ENCODE data around the gene SLC16A6.
"Not testable (repeated sequence)": the region's sequence is repeated elsewhere in the genome, so short reads cannot be mapped to it uniquely, and the experiment has no call there.

Gene SLC16A6, protein sequence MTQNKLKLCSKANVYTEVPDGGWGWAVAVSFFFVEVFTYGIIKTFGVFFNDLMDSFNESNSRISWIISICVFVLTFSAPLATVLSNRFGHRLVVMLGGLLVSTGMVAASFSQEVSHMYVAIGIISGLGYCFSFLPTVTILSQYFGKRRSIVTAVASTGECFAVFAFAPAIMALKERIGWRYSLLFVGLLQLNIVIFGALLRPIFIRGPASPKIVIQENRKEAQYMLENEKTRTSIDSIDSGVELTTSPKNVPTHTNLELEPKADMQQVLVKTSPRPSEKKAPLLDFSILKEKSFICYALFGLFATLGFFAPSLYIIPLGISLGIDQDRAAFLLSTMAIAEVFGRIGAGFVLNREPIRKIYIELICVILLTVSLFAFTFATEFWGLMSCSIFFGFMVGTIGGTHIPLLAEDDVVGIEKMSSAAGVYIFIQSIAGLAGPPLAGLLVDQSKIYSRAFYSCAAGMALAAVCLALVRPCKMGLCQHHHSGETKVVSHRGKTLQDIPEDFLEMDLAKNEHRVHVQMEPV

GRCh38 chr17:68290955-68291835 lies at the start of gene SLC16A6, which contains the start of gene ARSG:
Gene SLC16A6, minus strand, starts transcription at chr17:68291127. Its CDS starts 12,807 bp downstream, at chr17:68278320.
Gene ARSG, plus strand, starts transcription at chr17:68291495. Its CDS starts 15,999 bp downstream, at chr17:68307494.
- DNase-seq = peak; percentile 43

- DNase-seq = no peak
Measured at GRCh38 chr17:68334393-68334792, 43.5 kb upstream of the SLC16A6 start.

- DNase-seq = not testable (repeated sequence)
Measured at GRCh38 chr17:68331932-68332331, 41.0 kb upstream of the SLC16A6 start.

GRCh38 chr17:68329331-68329730 lies 38.4 kb upstream of the SLC16A6 start:
- no peak for DNase-seq

DNA sequence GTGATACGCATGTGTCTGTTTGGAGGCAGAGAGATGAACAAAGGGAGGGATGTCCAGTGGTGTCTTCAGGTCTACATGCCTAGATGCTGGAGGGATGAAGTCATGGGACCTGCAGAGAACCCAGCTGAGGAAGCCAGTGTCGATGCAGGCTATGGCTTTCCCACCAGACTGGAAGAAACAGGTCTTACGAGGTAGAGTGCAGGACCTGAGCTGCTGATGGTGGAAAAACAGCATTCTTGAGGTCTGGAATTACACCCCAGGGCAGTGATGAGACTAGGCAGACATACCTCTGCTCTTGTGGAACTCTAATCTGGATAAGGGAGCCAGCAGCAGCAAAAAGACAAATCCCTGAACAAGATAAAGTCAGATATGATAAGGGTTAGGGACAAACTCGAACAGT lies 37.7 kb upstream of the SLC16A6 start:
- DNase-seq = no peak

DNA sequence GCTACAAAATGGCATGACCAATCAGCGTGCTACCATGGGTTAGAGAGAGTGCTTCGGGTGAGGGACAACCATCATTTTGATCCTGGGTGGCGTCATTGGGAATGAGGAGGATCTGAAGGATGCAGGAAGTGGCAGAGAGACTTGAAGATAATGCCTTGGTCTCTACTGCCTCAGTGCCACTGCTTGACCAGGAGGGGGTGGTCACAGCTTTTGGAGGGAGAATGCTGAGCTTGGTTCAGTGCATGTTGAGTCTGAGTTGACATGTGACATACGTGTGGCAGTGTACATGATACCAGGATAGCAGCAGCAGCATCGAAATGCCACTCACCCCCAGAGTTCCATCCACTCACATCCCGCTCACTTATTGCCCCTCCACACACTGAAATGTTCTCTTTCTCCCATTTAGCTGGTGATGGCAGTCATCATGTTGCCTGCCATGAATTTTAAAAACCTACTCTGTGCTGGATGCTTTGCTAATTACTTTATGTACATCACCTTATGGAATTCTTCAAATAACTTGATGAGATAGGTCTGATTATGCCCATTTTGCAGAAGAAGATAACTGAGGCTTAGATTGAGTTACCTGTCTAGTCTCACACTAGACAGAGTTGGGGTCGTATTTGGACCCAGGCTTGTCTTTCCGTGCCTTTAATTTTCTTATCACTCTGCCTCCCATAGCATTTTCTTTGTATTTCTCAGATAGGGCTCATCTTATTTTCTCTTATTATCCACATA lies 37.1 kb upstream of the SLC16A6 start:
- DNase-seq = no peak

DNA sequence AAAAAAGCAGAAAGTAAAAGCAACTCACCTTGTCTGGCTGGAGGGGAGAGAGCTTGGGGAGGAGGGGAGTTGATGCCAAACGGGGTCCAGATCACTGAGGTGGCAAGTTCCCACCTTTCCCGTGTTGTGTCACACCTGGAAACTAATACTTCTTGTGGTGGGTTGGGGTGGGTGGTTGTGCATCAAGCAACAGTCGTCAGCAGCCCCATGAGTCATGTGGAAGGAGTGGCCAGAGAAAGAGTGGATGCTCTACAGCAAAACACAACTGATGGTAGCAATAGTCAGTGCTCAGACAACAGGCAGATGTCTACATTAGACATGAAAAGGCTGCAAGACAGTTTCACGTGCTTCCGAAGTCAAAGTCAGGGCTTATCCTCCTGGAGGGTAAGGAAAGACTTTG lies 35.8 kb upstream of the SLC16A6 start:
- no peak for DNase-seq

GRCh38 chr17:68325961-68326360 lies 35.0 kb upstream of the SLC16A6 start:
- no peak for DNase-seq

- no peak for DNase-seq
Measured at GRCh38 chr17:68324654-68325336, 33.9 kb upstream of the SLC16A6 start.

- no peak for DNase-seq
Measured at GRCh38 chr17:68324114-68324513, 33.2 kb upstream of the SLC16A6 start.

- no peak for DNase-seq
Measured at GRCh38 chr17:68322630-68323029, 31.7 kb upstream of the SLC16A6 start.

GRCh38 chr17:68321556-68321954 lies 30.6 kb upstream of the SLC16A6 start:
- DNase-seq = no peak

DNA sequence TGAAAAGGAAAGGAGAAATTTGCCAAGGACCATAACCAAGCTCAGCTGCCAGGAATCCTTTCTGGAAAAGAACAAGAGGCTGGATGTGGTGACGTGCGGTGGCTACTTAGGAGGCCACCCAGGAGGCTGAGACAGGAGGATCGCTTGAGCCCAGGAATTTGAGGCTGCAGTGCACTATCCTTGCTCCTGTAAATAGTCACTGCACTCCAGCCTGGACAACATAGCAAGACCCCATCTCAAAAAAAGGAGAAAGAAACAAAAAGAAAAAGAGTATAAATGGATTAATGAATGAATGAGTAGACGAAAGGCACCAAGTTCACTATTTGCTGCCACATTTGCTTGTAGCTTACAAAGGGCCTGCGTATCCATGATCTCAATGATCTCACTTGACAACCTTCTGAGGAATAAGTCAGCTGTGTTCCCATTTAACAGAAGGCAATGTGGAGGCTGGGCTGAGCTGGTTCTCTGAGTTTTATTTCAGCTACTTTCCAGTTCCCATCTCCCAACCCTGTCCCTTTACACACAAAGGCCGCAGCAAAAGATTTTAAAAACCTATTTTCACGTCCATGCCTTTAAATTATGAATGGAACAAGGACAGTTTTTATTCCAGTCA lies 30.1 kb upstream of the SLC16A6 start:
- no peak for DNase-seq

DNA sequence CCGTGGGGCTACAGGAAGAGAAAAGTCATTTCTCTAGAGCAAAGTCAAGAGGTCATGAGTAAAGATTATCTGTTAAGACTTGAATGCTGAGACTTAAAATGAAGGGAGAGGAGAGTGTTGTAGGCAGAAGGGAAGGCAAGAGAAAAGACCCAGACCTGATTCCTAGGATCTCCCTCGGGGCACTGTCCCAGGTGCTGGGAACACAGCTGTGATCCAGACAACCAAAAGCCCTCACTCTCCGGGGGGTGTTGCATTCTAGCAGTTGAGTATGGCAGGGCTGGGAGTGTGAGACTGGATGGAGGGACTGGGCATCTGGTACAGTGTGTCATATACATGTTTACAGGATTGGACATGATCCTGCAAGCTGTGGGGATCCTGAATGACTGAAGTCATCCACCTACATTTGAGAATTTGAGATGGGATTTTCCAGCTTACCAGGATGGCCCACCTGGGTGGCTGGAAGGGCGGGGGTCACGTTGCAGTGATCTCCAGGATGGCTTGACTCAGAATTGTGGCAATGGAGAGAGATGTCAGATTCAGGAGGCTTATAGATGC lies 29.5 kb upstream of the SLC16A6 start:
- DNase-seq = no peak

DNA sequence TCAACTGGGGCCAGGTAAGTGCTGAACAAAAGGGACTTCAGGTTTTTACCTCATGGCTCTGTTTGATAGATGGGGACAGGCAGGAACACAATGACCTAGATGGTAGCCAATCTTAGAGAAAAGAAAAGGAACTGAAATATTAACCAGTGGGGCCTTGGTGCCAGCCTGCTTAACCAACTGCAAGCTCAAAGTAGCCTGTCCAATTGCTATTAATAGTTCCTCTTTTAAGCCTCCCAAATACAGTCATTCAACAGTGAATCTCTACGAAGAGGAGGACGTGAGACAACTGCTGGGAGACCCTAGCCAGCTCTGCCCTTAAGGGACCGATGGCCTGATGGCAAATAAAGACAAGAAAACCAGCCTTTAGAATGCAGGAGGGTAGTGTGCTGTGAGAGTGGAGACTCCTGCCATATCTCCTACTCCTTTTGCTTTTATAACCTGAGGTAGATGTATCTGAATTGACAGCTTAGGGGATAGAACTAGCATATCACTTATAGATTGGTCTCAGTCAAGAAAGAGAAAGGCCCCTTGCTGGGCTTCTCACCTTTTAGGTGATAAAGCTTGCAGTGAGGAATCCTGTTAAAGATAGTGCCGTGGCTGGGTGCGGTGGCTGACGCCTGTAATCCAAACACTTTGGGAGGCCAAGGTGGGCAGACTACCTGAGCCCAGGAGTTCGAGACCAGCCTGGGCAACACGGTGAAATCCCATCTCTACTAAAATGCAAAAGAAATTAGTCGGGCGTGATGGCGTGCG lies 28.7 kb upstream of the SLC16A6 start:
- DNase-seq = peak; percentile 80

DNA sequence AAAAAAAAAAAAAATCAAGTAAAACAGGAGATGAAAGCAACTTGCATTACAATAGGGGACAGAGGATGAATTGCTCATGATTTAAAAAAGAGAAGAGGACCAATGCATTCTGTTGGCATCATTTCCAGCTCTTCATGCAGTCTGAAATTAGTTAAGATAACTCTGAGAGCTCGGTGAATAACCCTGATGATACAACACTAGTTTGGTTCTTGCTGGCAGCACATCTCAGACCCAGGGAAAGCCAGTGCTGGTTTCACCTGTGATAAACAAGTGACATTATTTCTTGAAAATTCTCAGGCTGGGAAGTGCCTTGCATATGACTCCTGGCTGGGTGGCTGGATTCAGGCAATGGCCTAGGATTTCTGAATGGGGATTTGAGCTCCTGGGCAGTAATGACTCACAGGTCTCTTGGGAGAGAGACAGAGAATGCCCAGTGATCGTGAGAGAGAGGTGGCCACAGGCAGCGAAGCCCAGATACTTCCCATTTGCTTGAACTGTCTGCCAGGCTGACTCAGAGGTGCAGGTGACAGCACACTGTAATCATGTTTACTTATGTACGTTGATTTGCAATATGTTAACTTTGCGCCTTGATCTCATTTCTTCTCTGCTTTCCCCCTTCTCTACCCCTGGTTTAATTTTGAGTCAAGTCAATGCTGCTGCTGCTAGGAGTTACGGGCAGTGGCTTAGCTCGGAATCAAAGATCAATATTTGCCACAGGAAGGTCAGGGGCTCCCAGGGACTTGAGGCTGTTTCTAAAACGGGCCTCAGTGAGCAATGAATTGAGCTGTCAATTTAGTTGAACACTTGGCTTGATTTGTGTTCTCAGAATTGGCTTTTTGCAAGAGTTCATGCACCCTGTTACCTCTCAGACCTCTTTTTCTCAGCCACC lies 27.4 kb upstream of the SLC16A6 start:
- DNase-seq = peak; percentile 42

DNA sequence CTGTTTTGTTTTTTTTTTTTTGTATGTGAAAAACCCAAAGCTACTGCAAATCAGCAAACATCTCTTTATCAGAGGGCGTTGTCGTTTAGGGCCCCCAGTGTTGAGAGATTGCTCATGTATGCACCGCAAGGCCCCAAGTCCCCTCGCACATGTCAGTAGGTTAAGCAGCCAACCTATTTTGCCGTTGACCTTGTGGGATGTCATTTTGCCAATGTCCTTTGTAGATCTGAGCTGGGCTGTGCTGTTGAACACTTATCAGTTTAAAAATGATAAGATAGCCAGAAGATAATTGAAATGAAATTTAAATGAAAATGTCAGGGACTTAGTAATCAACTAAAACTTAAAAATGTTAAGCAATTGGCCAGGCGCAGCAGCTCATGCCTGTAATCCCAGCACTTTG lies 26.5 kb upstream of the SLC16A6 start:
- no peak for DNase-seq

- DNase-seq = no peak
Measured at GRCh38 chr17:68315930-68316329, 25.0 kb upstream of the SLC16A6 start.

- peak; percentile 84 for DNase-seq
Measured at GRCh38 chr17:68314916-68315535, 24.1 kb upstream of the SLC16A6 start.

Data from MV-4-11 (cell line).